Measurements from ENCODE around the gene STXBP2.
"Not testable (repeated sequence)": the region's sequence is repeated elsewhere in the genome, so short reads cannot be mapped to it uniquely, and the experiment has no call there.

DNA sequence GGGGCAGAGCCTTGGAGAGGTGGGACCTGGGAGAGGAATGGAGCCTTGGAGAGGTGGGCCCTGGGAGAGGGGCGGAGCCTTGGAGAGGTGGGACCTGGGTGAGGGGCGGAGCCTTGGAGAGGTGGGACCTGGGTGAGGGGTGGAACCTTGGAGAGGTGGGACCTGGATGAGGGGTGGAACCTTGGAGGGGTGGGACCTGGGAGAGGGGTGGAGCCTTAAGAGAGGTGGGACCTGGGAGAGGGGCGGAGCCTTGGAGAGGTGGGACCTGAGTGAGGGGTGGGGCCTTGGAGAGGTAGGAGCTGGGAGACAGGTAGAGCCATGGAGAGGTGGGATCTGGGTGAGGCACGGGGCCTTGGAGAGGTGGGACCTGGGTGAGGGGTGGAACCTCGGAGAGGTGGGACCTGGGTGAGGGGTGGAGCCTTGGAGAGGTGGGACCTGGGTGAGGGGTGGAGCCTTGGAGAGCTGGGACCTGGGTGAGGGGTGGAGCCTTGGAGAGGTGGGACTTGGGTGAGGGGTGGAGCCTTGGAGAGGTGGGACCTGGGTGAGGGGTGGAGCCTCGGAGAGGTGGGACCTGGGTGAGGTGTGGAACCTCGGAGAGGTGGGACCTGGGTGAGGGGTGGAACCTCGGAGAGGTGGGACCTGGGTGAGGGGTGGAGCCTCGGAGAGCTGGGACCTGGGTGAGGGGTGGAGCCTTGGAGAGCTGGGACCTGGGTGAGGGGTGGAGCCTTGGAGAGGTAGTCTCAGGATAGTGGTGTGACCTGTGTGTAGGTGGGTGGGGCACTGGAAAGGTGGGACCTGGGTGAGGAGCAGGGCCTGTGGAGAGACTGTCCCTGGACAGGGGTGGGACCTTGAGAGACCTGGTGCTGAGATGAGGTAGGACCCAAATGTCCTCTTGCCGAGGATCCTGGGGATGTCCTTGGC, 7.0 kb downstream of the STXBP2 start:
- TF ChIP-seq POLR2AphosphoS5, CTCF, POLR2A (IDR thresholded peaks at IDR 0.05): not testable (repeated sequence)

Measured in prostate gland (tissue), 2 donors.